Panc1 (cell line): Measurements from ENCODE around the gene RUNX3. TPM values are rescaled to one million over a fixed set of nuclear protein-coding genes. Genes with fewer than 3 reads are reported as not detected.

Experiments
- ATAC-seq: fragments of 200-7000 bp; cut with Tn5 transposase; 2 replicates; pipeline ENCODE4 v1.9.1; 2020; ENCODE audit warnings: mild to moderate bottlenecking, moderate library complexity
- BruUV-seq: library from RNA; stranded (reverse); fragments of 400-500 nt; replicated peaks from 2 replicates; lab custom pipeline; 2021; lab: Mats Ljungman, UMichigan
- CTCF ChIA-PET: fragments of 300-600 bp; sonication (Branson Sonifier 250); formaldehyde crosslinking; loops from one replicate; lab custom pipeline; 2022; ENCODE audit warnings: antibody characterized with exemption; lab: Charles Lee
- POLR2A ChIA-PET: fragments of 300-600 bp; sonication (Branson Sonifier 250); formaldehyde crosslinking; loops from one replicate; lab custom pipeline; 2022; ENCODE audit warnings: antibody characterized with exemption; lab: Charles Lee
- DNase-seq: peaks from one replicate; pipeline ENCODE4 v3.0.0-alpha.2; 2010; ENCODE audit warnings: low read depth, low spot score
- H3K27ac ChIP-seq: 2 replicates; pipeline ENCODE4 v1.5.1; 2011; ENCODE audit warnings: mild to moderate bottlenecking, low read length, inconsistent platforms
- H3K27me3 ChIP-seq: fragments of 200-500 bp; sonication (Bioruptor generic); 2 replicates; pipeline ENCODE4 v1.6.0; 2014; ENCODE audit warnings: low read length, inconsistent platforms; ENCODE audit not compliant: control insufficient read depth, insufficient read depth
- H3K36me3 ChIP-seq: fragments of 200-500 bp; sonication (Bioruptor generic); 2 replicates; pipeline ENCODE4 v1.5.1; 2014; ENCODE audit warnings: inconsistent platforms, mild to moderate bottlenecking, low read length, moderate library complexity; ENCODE audit not compliant: control insufficient read depth, insufficient read depth
- H3K4me1 ChIP-seq: 2 replicates; pipeline ENCODE4 v1.5.1; 2011; ENCODE audit warnings: inconsistent platforms, mild to moderate bottlenecking, low read length, moderate library complexity; ENCODE audit not compliant: control insufficient read depth, insufficient read depth
- H3K4me3 ChIP-seq, 2 experiments: 2 replicates each; pipeline ENCODE4 v1.5.1; 2011 to 2012; ENCODE audit warnings: low read depth in 2 of 2, low read length in 2 of 2, mild to moderate bottlenecking in 2 of 2, inconsistent platforms in 1 of 2, moderate library complexity in 1 of 2
- H3K9me3 ChIP-seq: fragments of 200-500 bp; sonication (Bioruptor generic); 2 replicates; pipeline ENCODE4 v1.5.1; 2014; ENCODE audit warnings: low read depth, mild to moderate bottlenecking, inconsistent platforms, low read length, moderate library complexity; ENCODE audit not compliant: control insufficient read depth, insufficient read depth
- CTCF ChIP-seq: fragments of 450-650 bp; IDR thresholded peaks from 2 replicates; pipeline ENCODE4 v1.5.1; 2017; ENCODE audit warnings: mild to moderate bottlenecking
- POLR2AphosphoS5 ChIP-seq: IDR thresholded peaks from 2 replicates; pipeline ENCODE4 v1.6.1; 2012; ENCODE audit warnings: mild to moderate bottlenecking, low read depth, low read length, moderate library complexity
- REST ChIP-seq, 2 experiments: IDR thresholded peaks; 2 replicates each; pipeline ENCODE4 v1.6.1; 2011 to 2012; ENCODE audit warnings: low read depth in 2 of 2, control low read depth in 1 of 2, low read length in 1 of 2, mild to moderate bottlenecking in 1 of 2, moderate library complexity in 1 of 2; ENCODE audit not compliant: insufficient read depth in 1 of 2
- SIN3A ChIP-seq: IDR thresholded peaks from 2 replicates; pipeline ENCODE4 v1.6.1; 2012; ENCODE audit warnings: low read depth, mild to moderate bottlenecking, low read length, moderate library complexity, borderline replicate concordance; ENCODE audit not compliant: insufficient read depth
- TCF7L2 ChIP-seq: IDR thresholded peaks from 2 replicates; pipeline ENCODE4 v1.6.1; 2011; ENCODE audit warnings: mild to moderate bottlenecking, low read depth, low read length, inconsistent platforms
- in situ Hi-C: cut with HindIII; loops from 2 replicates; pipeline ENCODE4 v1.10.0; 2016; ENCODE audit warnings: low sequenced_read_pairs, low pct_unique_long_range_greater_than_20kb
- intact Hi-C: fragments of 100-400 bp; cut with micrococcal nuclease; formaldehyde crosslinking; loops from one replicate; pipeline ENCODE4 v1.10.0; 2022; ENCODE audit not compliant: unreplicated experiment
- total RNA-seq: library from RNA; stranded (reverse); gene quantifications from one replicate; pipeline ENCODE4 v1.2.1, GENCODE V29; 2021; ENCODE audit not compliant: unreplicated experiment

The RUNX3 gene
- total RNA-seq, 1 experiment from 2014 or later, result 0.10 TPM

- no peaks in the 10 kb centered on the region for H3K36me3 ChIP-seq
- ChIA-PET CTCF (no interaction called here), POLR2A (no interaction called here)
- no TSS peak for BruUV-seq
- H3K27ac ChIP-seq, result no peak overlapping the region
- H3K9me3 ChIP-seq, result no peaks in the 10 kb centered on the region
- TF ChIP-seq CTCF (no peak), TCF7L2 (no peak), REST (IDR thresholded peaks at IDR 0.05; ENCODE audit: insufficient read depth in 1 of 2, low read depth in 2 of 2, low read length in 1 of 2) (no peak), SIN3A (no peak), POLR2AphosphoS5 (no peak)
- intact Hi-C loops (no loop called here), in situ Hi-C loops (no loop called here)
- no peak for DNase-seq
- H3K4me3 ChIP-seq, result no peak overlapping the region
- H3K4me1 ChIP-seq, result no peaks in the 10 kb centered on the region
- ATAC-seq, result no peak
- H3K27me3 ChIP-seq, result no peaks in the 10 kb centered on the region
Measured at GRCh38 chr1:24873148-24873547, 56.9 kb downstream of the RUNX3 start.

- Histone ChIP-seq H3K4me3 (no peak overlapping the region), H3K27ac (no peak overlapping the region), H3K27me3 (no peaks in the 10 kb centered on the region), H3K4me1 (no peaks in the 10 kb centered on the region), H3K36me3 (no peaks in the 10 kb centered on the region), H3K9me3 (no peaks in the 10 kb centered on the region)
- TF ChIP-seq SIN3A, result no peak
- BruUV-seq, result no TSS peak
- CTCF ChIA-PET, result no interaction called here
- no peak for DNase-seq
- no peak for ATAC-seq
- POLR2A ChIA-PET, result interaction anchor here (0.5 kb wide), 1 partner anchor 367 kb away, joined by 4 read pairs; no protein-coding TSS in a partner anchor
- intact Hi-C loops (no loop called here), in situ Hi-C loops (no loop called here)
Measured at GRCh38 chr1:24872061-24872850, 57.8 kb downstream of the RUNX3 start.

GRCh38 chr1:24871306-24871901 lies 58.7 kb downstream of the RUNX3 start:
- Histone ChIP-seq H3K4me1 (no peaks in the 10 kb centered on the region), H3K27me3 (no peaks in the 10 kb centered on the region), H3K4me3 (no peak overlapping the region), H3K27ac (no peak overlapping the region), H3K36me3 (no peaks in the 10 kb centered on the region), H3K9me3 (no peaks in the 10 kb centered on the region)
- TF ChIP-seq REST (IDR thresholded peaks at IDR 0.05; ENCODE audit: insufficient read depth in 1 of 2, low read depth in 2 of 2, low read length in 1 of 2) (no peak), SIN3A (no peak), TCF7L2 (no peak), CTCF (no peak), POLR2AphosphoS5 (no peak)
- POLR2A ChIA-PET, result no interaction called here
- intact Hi-C loops (no loop called here), in situ Hi-C loops (no loop called here)
- DNase-seq (no peak), ATAC-seq (no peak)
- no TSS peak for BruUV-seq
- CTCF ChIA-PET, result no interaction called here
